HG02870 (cell line): ENCODE data around the gene STPG4.

Source experiments
- ATAC-seq: cut with Tn5 transposase; IDR thresholded peaks from one replicate; pipeline ENCODE4 v1.9.1; 2021; ENCODE audit warnings: mild to moderate bottlenecking, moderate library complexity; ENCODE audit not compliant: unreplicated experiment

Gene STPG4

GRCh38 chr2:47091118-47091517 lies 64.0 kb downstream of the STPG4 start:
- ATAC-seq, result no peak

DNA sequence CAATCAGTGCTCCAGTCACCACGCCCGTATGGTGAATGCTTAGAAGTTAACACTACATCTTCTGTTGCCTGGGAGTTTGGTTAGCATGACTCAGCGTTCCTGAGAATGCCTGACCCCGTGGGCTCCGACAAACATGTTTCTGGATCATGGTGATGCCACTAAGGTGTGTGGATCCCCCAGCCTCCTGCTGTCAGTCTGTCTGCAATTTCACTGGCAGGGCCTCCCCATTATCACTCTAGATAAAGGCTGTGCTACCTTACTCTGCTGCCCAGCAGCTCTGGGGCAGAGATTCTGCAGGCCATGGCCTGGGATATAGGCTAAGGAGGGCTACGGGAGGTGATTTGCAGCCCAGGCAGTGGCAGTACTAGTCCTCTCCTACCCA lies 66.0 kb downstream of the STPG4 start:
- no peak for ATAC-seq

GRCh38 chr2:47088371-47089082 lies 66.6 kb downstream of the STPG4 start:
- no peak for ATAC-seq

- no peak for ATAC-seq
These were observed 68.1 kb downstream of the STPG4 start for GRCh38 chr2:47087051-47087450.

GRCh38 chr2:47086571-47086970 lies 68.5 kb downstream of the STPG4 start:
- ATAC-seq, result no peak

DNA sequence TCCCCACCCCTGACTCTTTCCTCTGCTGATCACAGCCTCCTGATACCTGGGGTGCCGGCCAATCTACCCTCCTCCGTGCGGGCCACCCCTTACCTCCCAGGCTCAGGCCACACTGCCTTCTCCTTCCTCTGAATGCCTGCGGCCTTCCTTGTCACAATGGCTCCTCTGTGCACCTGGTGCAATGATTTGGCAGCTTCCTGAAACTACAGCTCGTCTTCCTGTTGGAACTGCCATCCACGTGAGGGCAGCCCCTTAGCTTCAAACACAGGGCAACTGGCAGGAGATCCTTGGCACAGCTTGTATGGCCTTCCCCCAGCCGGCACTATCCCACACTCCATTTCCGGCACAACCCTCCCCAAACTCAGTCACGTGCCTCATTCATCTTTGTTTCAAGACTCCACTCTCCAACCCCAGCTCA lies 69.0 kb downstream of the STPG4 start:
- no peak for ATAC-seq

- ATAC-seq, result no peak
These were observed 71.0 kb downstream of the STPG4 start for GRCh38 chr2:47083886-47084687.

DNA sequence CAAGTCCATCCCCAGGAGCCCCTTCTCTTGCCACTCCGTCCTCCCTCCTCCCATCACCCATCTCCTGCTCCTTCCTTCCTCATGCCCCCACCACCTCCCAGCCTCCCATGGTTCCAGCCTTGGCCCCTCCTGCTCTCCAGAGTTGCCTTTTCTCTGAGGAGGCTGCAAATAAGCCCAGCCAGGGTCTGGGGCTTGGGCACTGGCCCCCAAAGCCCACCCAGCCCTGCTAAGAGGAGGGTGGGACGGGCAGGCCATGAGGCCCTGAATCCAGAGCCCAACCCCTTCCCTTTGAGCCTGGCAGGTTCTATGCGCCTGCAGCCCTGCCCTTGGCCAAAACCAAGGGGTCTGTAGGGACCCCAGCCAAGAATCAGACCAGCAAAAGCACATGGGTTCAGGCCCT lies 71.6 kb downstream of the STPG4 start:
- no peak for ATAC-seq

GRCh38 chr2:47083005-47083404 lies 72.1 kb downstream of the STPG4 start:
- ATAC-seq, result no peak

GRCh38 chr2:47080888-47081301 lies 74.2 kb downstream of the STPG4 start:
- ATAC-seq, result no peak

- no peak for ATAC-seq
These were observed 75.3 kb downstream of the STPG4 start for GRCh38 chr2:47079515-47080412.

DNA sequence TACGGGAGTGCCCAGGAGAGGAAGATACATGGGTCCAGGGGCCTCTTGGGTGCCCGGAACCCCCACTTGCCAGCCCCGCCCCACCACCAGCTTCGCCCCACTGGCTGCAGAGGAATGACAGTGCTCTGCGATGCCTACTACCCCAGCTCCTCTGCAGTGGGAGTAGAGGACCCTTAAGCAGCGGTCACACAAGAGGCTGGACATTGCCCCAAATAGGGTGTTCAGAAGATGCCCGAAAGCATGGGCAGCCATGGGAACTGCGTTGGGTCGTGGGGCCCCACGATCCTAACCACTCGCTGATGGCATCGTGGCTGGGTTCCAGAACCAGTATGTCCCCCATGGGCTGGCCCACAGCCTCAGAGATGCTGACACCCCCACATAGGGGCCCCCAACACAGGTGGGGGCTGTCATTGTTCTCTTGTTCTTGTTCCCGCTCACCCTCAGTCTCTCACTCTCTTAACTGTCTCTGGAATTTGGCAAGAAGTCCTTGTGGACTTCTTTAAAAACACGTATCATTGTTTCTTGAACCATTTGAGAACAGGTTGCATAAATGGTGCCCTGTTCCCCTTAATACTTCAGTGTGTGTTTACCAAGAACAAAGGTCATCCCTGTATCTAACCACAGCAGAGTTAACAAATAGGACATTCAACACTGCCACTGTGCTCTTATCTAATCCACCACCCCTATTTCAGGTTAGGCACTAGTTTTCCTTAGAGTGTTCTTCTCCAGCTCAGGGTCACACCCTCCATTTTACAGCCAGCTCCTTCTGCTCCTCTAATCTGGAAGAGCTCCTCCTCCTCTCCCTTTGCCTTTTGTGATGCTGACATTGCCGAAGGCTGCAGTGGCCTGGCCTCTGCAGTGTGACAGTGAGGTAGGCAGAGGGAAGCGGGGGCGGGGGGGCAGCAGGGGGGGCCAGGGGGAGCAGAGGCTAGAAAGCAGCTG lies 76.3 kb downstream of the STPG4 start:
- no peak for ATAC-seq

DNA sequence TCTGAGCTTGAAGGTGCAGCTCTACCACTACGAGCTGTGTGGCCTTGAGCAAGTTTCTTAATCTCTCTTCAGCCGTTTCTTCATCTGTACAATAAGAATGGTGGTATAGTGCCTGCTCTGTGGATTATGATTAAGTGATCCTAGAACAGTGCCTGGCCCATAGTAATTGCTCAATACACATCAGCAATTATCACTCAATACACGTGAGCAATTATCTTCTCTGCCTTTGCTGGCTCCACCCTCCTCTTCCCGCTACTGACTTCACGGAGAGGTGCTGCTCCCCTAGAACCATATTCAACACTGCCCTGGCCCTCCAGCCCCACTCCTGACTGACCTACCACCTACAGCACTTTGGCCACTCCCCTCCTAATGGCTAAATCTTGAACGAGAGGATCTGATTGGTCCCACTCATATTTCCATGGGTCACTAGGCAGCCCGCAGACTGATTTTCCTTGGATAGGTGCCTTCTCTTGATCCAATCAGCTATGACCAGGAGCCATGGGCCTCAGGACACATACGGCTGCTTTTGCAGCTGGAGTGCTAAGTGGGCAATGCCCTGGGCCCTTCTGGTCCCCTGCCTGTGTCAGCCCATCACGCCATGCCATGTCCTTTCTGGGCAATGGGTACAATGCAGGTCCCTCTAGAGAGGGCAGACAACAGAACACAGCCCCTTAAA lies 77.5 kb downstream of the STPG4 start:
- ATAC-seq, result no peak

GRCh38 chr2:47076586-47077441 lies 78.3 kb downstream of the STPG4 start:
- no peak for ATAC-seq

DNA sequence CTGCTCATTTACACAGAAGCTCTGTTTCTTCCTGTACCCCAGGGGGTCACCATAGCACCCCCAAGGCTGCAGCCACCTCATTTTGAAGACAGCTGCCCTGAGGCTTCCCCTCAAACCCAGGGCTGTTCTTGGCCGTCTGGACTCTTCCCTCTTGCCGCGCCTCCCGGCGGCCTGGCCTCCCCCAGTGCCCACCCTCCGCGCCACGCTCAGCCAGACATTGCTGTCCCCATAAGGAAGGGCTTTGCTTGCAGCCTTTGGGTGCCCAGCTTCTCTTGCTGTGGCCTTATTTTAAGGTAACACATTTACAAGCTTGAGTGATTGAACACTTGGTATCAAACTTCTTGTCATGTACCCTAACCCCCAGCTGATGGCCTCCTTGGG lies 79.0 kb downstream of the STPG4 start:
- ATAC-seq, result no peak

- ATAC-seq, result no peak
These were observed 79.6 kb downstream of the STPG4 start for GRCh38 chr2:47075361-47076125.

DNA sequence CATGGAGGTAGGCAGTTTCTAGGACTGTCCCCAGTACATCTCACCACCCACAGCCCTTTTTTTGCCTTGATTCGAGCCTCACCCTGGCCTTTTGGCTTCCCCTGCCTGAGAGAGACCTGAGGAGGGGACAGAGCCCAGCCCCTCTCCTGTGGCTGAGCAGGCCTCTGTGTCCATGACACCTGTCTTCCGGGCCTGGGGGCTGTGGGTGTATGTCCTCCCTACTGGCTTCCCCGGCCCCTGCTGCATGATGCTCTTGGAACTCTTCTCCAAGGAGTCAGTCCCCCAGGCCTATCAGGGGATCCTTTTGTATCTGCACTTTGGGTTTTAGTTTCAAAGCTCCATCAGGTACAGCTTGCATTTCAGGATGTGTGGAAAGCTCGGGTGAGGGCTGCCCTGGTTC lies 80.4 kb downstream of the STPG4 start:
- ATAC-seq, result no peak

- ATAC-seq, result no peak
These were observed 81.5 kb downstream of the STPG4 start for GRCh38 chr2:47073641-47074040.
